Measurements from ENCODE around the gene TSHZ2. TPM values are rescaled to one million over a fixed set of nuclear protein-coding genes. Genes with fewer than 3 reads are reported as not detected.

The TSHZ2 gene
- total RNA-seq, 1 experiment from 2014 or later = 0.07 TPM

- Histone ChIP-seq H3K4me1 (ENCODE audit: control insufficient read depth in 1 of 2, insufficient read depth in 2 of 2, low read length in 2 of 2) (no peaks in the 10 kb centered on the region), H3K9me3 (ENCODE audit: control insufficient read depth in 1 of 2, insufficient read depth in 1 of 2, low read depth in 1 of 2, low read length in 2 of 2) (no peaks in the 10 kb centered on the region), H3K27ac (ENCODE audit: low read depth, low read length) (no peak overlapping the region), H3K27me3 (ENCODE audit: insufficient read depth, low read length) (peaks cover 7% of the 10 kb centered on the region; the same call in 1 of the 2 replicates), H3K9me2 (ENCODE audit: insufficient read depth) (no peaks in the 10 kb centered on the region), H2AFZ (ENCODE audit: low read depth, low read length, poor library complexity, severe bottlenecking) (no peak overlapping the region), H3K4me2 (ENCODE audit: low read length) (no peak overlapping the region), H3K79me2 (ENCODE audit: insufficient read depth, low read length) (no peaks in the 10 kb centered on the region), H4K20me1 (ENCODE audit: insufficient read depth) (no peaks in the 10 kb centered on the region), H3K36me3 (ENCODE audit: control insufficient read depth in 1 of 2, insufficient read depth in 2 of 2, low read length in 2 of 2) (no peaks in the 10 kb centered on the region), H3K4me3 (replicated peaks in 1 of 2; ENCODE audit: low read depth in 1 of 2, low read length in 2 of 2) (no peak overlapping the region), H3K9ac (ENCODE audit: low read length) (no peak overlapping the region)
- no peak for DNase-seq (ENCODE audit: low read depth, low spot score)
- CTCF ChIA-PET = no interaction called here
- TF ChIP-seq REST (IDR thresholded peaks at IDR 0.05; ENCODE audit: low read depth) = no peak
- TF ChIP-seq CEBPB (IDR thresholded peaks at IDR 0.05; ENCODE audit: low read depth) = no peak
- TF ChIP-seq ATF3 (IDR thresholded peaks at IDR 0.05) = no peak
- TF ChIP-seq SP1 (IDR thresholded peaks at IDR 0.05; ENCODE audit: low read depth) = no peak
- TF ChIP-seq RAD21 (IDR thresholded peaks at IDR 0.05; ENCODE audit: low read depth) = no peak
- TF ChIP-seq JUND (IDR thresholded peaks at IDR 0.05) = no peak
- TF ChIP-seq ELF1 (IDR thresholded peaks at IDR 0.05; ENCODE audit: borderline replicate concordance, low read depth) = no peak
- TF ChIP-seq ZNF274 (IDR thresholded peaks at IDR 0.05; ENCODE audit: low read depth, low read length) = no peak
- TF ChIP-seq EGR1 (IDR thresholded peaks at IDR 0.05; ENCODE audit: low read depth) = no peak
- no peak for TF ChIP-seq CTCF (IDR thresholded peaks at IDR 0.05 in 2 of 3, conservative IDR thresholded peaks at IDR 0.05 in 1 of 3; ENCODE audit: borderline replicate concordance in 1 of 3, insufficient read depth in 1 of 3, low read depth in 2 of 3, low read length in 2 of 3)
- no peak for TF ChIP-seq SIN3A (IDR thresholded peaks at IDR 0.05; ENCODE audit: low read depth)
- TF ChIP-seq CBX3 (IDR thresholded peaks at IDR 0.05; ENCODE audit: low read depth) = no peak
- no peak for TF ChIP-seq POLR2AphosphoS5 (IDR thresholded peaks at IDR 0.05; ENCODE audit: low read depth, low read length)
- TF ChIP-seq TCF7L2 (IDR thresholded peaks at IDR 0.05; ENCODE audit: borderline replicate concordance, extremely low read depth, insufficient read depth, insufficient read length) = no peak
- POLR2A ChIA-PET = no interaction called here
- intact Hi-C loops (cut with micrococcal nuclease) = no loop called here
- no TSS peak for BruUV-seq (replicated peaks)
- no peak for ATAC-seq
- RAD21 ChIA-PET (ENCODE audit: low non-redundant PET in 1 of 2, low total read pairs in 2 of 2, uncharacterized antibody in 2 of 2, unreplicated experiment in 2 of 2) = no interaction called here
These were observed 127.7 kb downstream of the TSHZ2 start for GRCh38 chr20:53099856-53100255.

Measured in HCT116 (cell line).